H1 (cell line): ENCODE measurements around the gene KCNV2.

Experiments
- BCL11A ChIP-seq, 2 experiments: IDR thresholded peaks; one replicate each; pipeline ENCODE4 v1.6.1; 2011; ENCODE audit warnings: low read depth in 2 of 2, low read length in 2 of 2, mild to moderate bottlenecking in 2 of 2
- BRCA1 ChIP-seq: IDR thresholded peaks from 2 replicates; pipeline ENCODE4 v1.6.1; 2012; ENCODE audit warnings: low read depth, low read length, improper control_type of control experiment
- CEBPB ChIP-seq: IDR thresholded peaks from 2 replicates; pipeline ENCODE4 v1.6.1; 2012; ENCODE audit warnings: low read depth, low read length
- CTCF ChIP-seq, 3 experiments: IDR thresholded peaks; 1 replicate in 2 of 3; 2 replicates in 1 of 3; pipeline versions ENCODE4 v1.5.1 to v1.6.1; 2011; ENCODE audit warnings: low read length in 3 of 3, mild to moderate bottlenecking in 3 of 3, inconsistent platforms in 2 of 3, low read depth in 1 of 3, moderate library complexity in 1 of 3; ENCODE audit not compliant: insufficient read depth in 1 of 3; ENCODE audit errors: control extremely low read depth in 1 of 3
- EGR1 ChIP-seq: IDR thresholded peaks from 2 replicates; pipeline ENCODE4 v1.6.1; 2011; ENCODE audit warnings: low read depth, low read length, borderline replicate concordance
- EZH2 ChIP-seq: fragments of 200-600 bp; sonication (generic); IDR thresholded peaks from 2 replicates; pipeline ENCODE4 v1.7.1; 2012; ENCODE audit warnings: low read depth, mild to moderate bottlenecking, moderate library complexity, low read length, inconsistent platforms; ENCODE audit not compliant: severe bottlenecking
- KDM1A ChIP-seq: fragments of 200-600, 300-600 bp; sonication (generic); IDR thresholded peaks from 2 replicates; pipeline ENCODE4 v1.7.1; 2016; ENCODE audit warnings: mild to moderate bottlenecking, low read length, borderline replicate concordance
- MAFK ChIP-seq: IDR thresholded peaks from 2 replicates; pipeline ENCODE4 v1.6.1; 2012; ENCODE audit warnings: low read depth, mild to moderate bottlenecking, improper control_type of control experiment, low read length
- NRF1 ChIP-seq: IDR thresholded peaks from 2 replicates; pipeline ENCODE4 v1.6.1; 2011; ENCODE audit warnings: mild to moderate bottlenecking, low read depth, low read length, improper control_type of control experiment
- POLR2A ChIP-seq, 2 experiments: IDR thresholded peaks; 1 replicate in 1 of 2; 2 replicates in 1 of 2; pipeline ENCODE4 v1.6.1; 2011; ENCODE audit warnings: low read depth in 2 of 2, low read length in 2 of 2, mild to moderate bottlenecking in 2 of 2; ENCODE audit errors: control extremely low read depth in 1 of 2
- POLR2AphosphoS5 ChIP-seq: IDR thresholded peaks from 2 replicates; pipeline ENCODE4 v1.6.1; 2011; ENCODE audit warnings: low read depth, low read length
- SP4 ChIP-seq: IDR thresholded peaks from 2 replicates; pipeline ENCODE4 v1.6.1; 2012; ENCODE audit warnings: low read length, inconsistent platforms

DNA sequence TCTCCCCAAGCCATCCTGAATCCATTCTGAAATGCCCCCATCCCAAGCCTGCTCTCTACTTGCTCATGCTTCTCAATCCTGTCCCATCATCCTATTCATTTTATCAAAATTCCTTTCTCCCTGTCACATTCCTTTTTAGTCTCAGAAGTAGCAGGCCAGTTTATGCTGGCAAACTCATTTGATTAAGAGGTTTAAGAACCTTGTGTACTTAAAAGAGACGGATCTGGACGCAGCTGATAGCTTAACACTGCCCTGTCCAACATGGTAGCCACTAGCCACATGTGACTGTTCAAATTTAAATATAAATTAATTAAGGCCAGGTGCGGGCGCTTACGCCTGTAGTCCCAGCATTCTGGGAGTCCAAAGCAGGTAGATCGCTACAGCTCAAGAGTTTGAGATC lies 5.6 kb upstream of the KCNV2 start:
- no peak for TF ChIP-seq CTCF (IDR thresholded peaks at IDR 0.05; ENCODE audit: control extremely low read depth in 1 of 3, insufficient read depth in 1 of 3, low read depth in 1 of 3, low read length in 3 of 3)
- TF ChIP-seq NRF1 = no peak
- no peak for TF ChIP-seq POLR2AphosphoS5
- TF ChIP-seq SP4 = no peak
- no peak for TF ChIP-seq BRCA1
- TF ChIP-seq CEBPB = no peak
- TF ChIP-seq EGR1 = no peak
- no peak for TF ChIP-seq BCL11A (IDR thresholded peaks at IDR 0.05; ENCODE audit: low read depth in 2 of 2, low read length in 2 of 2)
- TF ChIP-seq EZH2 = no peak
- TF ChIP-seq POLR2A (IDR thresholded peaks at IDR 0.05; ENCODE audit: control extremely low read depth in 1 of 2, low read depth in 2 of 2, low read length in 2 of 2) = no peak
- TF ChIP-seq MAFK = no peak
- no peak for TF ChIP-seq KDM1A
